Keratinocyte (primary cell): ENCODE measurements around the gene GSTT2B. TPM values are rescaled to one million over a fixed set of nuclear protein-coding genes. Genes with fewer than 3 reads are reported as not detected.
A peak's percentile ranks its signal among the peaks of the same experiment; 100 is the strongest.
"Not testable (repeated sequence)": the region's sequence is repeated elsewhere in the genome, so short reads cannot be mapped to it uniquely, and the experiment has no call there.

Source experiments
- DNase-seq: peaks from one replicate; pipeline ENCODE4 v3.0.0-alpha.2; 2011; ENCODE audit warnings: low read depth, missing footprints, low spot score
- FAIRE-seq: peaks from 2 replicates; lab custom pipeline; 2011; peaks lifted over from hg19 to GRCh38; lab: Jason Lieb, UNC
- H2AFZ ChIP-seq: 2 replicates; pipeline ENCODE4 v1.6.0; 2012; ENCODE audit warnings: low read length, control low read depth, inconsistent platforms; ENCODE audit not compliant: control insufficient read depth
- H3K27ac ChIP-seq: 2 replicates; pipeline ENCODE4 v1.5.1; 2011; ENCODE audit warnings: low read length; ENCODE audit not compliant: control insufficient read depth, insufficient read depth
- H3K27me3 ChIP-seq: 3 replicates; pipeline ENCODE4 v1.6.0; 2011; ENCODE audit warnings: low read length; ENCODE audit not compliant: control insufficient read depth, insufficient read depth; ENCODE audit errors: extremely low read depth
- H3K36me3 ChIP-seq, 2 experiments: 2 replicates in 1 of 2; 3 replicates in 1 of 2; pipeline ENCODE4 v1.5.1; 2011; ENCODE audit warnings: low read length in 2 of 2, mild to moderate bottlenecking in 1 of 2; ENCODE audit not compliant: control insufficient read depth in 2 of 2, insufficient read depth in 2 of 2; ENCODE audit errors: extremely low read depth in 1 of 2
- H3K4me1 ChIP-seq: 3 replicates; pipeline ENCODE4 v1.5.1; 2011; ENCODE audit warnings: low read length; ENCODE audit not compliant: control insufficient read depth, insufficient read depth; ENCODE audit errors: extremely low read depth
- H3K4me2 ChIP-seq: 3 replicates; pipeline ENCODE4 v1.6.0; 2011; ENCODE audit warnings: low read depth, low read length; ENCODE audit not compliant: control insufficient read depth, insufficient read depth; ENCODE audit errors: extremely low read depth
- H3K4me3 ChIP-seq, 3 experiments: fragments of 200-600 bp in 1 of 3; sonication (generic) in 1 of 3; 2 replicates in 2 of 3; 3 replicates in 1 of 3; pipeline ENCODE4 v1.5.1; 2011 to 2016; ENCODE audit warnings: low read length in 3 of 3, mild to moderate bottlenecking in 3 of 3, control low read depth in 2 of 3, inconsistent platforms in 1 of 3, low read depth in 1 of 3, mixed read lengths in 1 of 3, mixed run types in 1 of 3, moderate library complexity in 1 of 3; ENCODE audit not compliant: control insufficient read depth in 2 of 3, insufficient read depth in 2 of 3; ENCODE audit errors: extremely low read depth in 1 of 3
- H3K79me2 ChIP-seq: 2 replicates; pipeline ENCODE4 v1.6.0; 2012; ENCODE audit warnings: low read length; ENCODE audit not compliant: control insufficient read depth, insufficient read depth
- H3K9ac ChIP-seq: 3 replicates; pipeline ENCODE4 v1.6.0; 2011; ENCODE audit warnings: low read length; ENCODE audit not compliant: control insufficient read depth, insufficient read depth; ENCODE audit errors: extremely low read depth
- H3K9me1 ChIP-seq: 3 replicates; pipeline ENCODE4 v1.6.0; 2011; ENCODE audit warnings: low read length; ENCODE audit not compliant: control insufficient read depth, insufficient read depth; ENCODE audit errors: extremely low read depth
- H3K9me3 ChIP-seq: 2 replicates; pipeline ENCODE4 v1.5.1; 2012; ENCODE audit warnings: low read depth, low read length; ENCODE audit not compliant: control insufficient read depth
- H4K20me1 ChIP-seq: 3 replicates; pipeline ENCODE4 v1.6.0; 2011; ENCODE audit warnings: low read length; ENCODE audit not compliant: control insufficient read depth, insufficient read depth; ENCODE audit errors: extremely low read depth
- EZH2 ChIP-seq: IDR thresholded peaks from one replicate; pipeline ENCODE4 v1.6.1; 2012; ENCODE audit warnings: inconsistent platforms, mild to moderate bottlenecking, low read length, moderate library complexity
- dilution Hi-C: fragments of 300-500 bp; cut with MboI; formaldehyde crosslinking; loops from one replicate; pipeline ENCODE4 v1.7.0; 2020; ENCODE audit warnings: low sequenced_read_pairs; ENCODE audit not compliant: extremely low pct_ligation_motif_present
- polyA plus RNA-seq, 5 experiments: library from polyadenylated mRNA; depleted of rRNA in 3 of 5; stranded (reverse) in 3 of 5; stranded (forward) in 1 of 5; unstranded in 1 of 5; fragments of >200 nt; gene quantifications; 1 replicate in 1 of 5; 2 replicates in 3 of 5; 3 replicates in 1 of 5; pipeline versions ENCODE4 v1.2.1 to v1.2.3, GENCODE V29; 2011 to 2012; ENCODE audit warnings: missing spikeins in 2 of 5, low read depth in 1 of 5, low replicate concordance in 1 of 5
- TF ChIP-seq, protein P1 (sequence below), 3 experiments: IDR thresholded peaks in 1 of 3; conservative IDR thresholded peaks in 1 of 3; optimal IDR thresholded peaks in 1 of 3; 2 replicates in 2 of 3; 3 replicates in 1 of 3; pipeline versions ENCODE3 to v1.5.1; 2011; ENCODE audit warnings: low read length in 3 of 3, mild to moderate bottlenecking in 3 of 3, moderate library complexity in 2 of 3, control low read depth in 1 of 3, inconsistent platforms in 1 of 3; ENCODE audit not compliant: insufficient read depth in 2 of 3; ENCODE audit errors: extremely low read depth in 1 of 3

GSTT2B gene
- polyA plus RNA-seq, 1 donor (not counting 4 experiments of a cell fraction or from before 2014, with no cell fraction given) = 15.5 TPM

DNA sequence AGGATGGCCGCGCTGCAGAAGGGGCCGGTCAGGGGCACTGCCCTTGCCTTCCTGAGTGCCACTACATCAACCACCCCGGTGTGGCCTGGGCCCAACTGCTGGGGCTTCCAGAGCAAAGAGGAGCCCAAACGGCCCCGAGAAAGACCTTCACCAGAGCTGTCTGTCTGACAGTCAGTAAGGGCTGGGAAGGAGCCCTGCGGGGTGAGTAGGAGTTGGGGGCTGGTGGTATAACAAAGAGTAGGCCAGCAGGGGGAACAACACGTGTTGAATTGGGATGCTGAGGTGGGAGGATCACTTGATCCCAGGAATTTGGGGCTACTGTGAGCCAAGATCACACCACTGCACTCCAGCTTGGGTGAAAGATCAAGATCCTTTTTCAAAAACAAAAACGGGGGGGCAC, 40.3 kb upstream of the GSTT2B start:
- no peaks in the 10 kb centered on the region for H3K4me1 ChIP-seq
- H3K9me3 ChIP-seq = no peaks in the 10 kb centered on the region
- dilution Hi-C loops = no loop called here
- H3K27me3 ChIP-seq = no peaks in the 10 kb centered on the region
- H3K79me2 ChIP-seq = no peaks in the 10 kb centered on the region
- H3K27ac ChIP-seq = no peak overlapping the region
- TF ChIP-seq, protein P1, sequence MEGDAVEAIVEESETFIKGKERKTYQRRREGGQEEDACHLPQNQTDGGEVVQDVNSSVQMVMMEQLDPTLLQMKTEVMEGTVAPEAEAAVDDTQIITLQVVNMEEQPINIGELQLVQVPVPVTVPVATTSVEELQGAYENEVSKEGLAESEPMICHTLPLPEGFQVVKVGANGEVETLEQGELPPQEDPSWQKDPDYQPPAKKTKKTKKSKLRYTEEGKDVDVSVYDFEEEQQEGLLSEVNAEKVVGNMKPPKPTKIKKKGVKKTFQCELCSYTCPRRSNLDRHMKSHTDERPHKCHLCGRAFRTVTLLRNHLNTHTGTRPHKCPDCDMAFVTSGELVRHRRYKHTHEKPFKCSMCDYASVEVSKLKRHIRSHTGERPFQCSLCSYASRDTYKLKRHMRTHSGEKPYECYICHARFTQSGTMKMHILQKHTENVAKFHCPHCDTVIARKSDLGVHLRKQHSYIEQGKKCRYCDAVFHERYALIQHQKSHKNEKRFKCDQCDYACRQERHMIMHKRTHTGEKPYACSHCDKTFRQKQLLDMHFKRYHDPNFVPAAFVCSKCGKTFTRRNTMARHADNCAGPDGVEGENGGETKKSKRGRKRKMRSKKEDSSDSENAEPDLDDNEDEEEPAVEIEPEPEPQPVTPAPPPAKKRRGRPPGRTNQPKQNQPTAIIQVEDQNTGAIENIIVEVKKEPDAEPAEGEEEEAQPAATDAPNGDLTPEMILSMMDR (optimal IDR thresholded peaks at IDR 0.05 in 1 of 3, IDR thresholded peaks at IDR 0.05 in 1 of 3, conservative IDR thresholded peaks at IDR 0.05 in 1 of 3; ENCODE audit: extremely low read depth in 1 of 3, insufficient read depth in 2 of 3, low read length in 3 of 3) = no peak
- no peak for TF ChIP-seq EZH2
- DNase-seq (no peak), FAIRE-seq (no peak)
- H3K9ac ChIP-seq = no peak overlapping the region
- no peaks in the 10 kb centered on the region for H3K36me3 ChIP-seq
- no peaks in the 10 kb centered on the region for H3K9me1 ChIP-seq
- no peaks in the 10 kb centered on the region for H4K20me1 ChIP-seq
- no peak overlapping the region for H3K4me2 ChIP-seq
- H3K4me3 ChIP-seq = no peak overlapping the region
- no peak overlapping the region for H2AFZ ChIP-seq

DNA sequence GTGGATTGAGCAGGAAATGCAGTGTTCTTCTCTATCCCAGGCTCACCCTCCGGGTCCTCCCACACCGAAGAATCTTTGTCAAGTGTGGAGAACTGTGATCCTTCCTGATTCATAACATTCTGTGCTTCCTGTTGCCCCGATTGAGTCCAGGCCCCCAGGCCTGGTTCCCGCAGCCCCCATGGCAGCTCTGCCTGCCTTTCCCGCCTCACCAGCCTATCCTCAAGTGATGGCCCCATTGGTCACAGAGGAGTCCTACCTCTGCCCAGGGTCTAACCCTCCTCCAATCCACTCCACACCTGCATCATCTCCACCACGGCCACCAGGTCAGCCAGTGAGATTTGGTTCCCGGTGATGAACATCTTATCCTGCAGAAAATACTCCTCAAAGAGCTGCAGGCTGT, 38.8 kb upstream of the GSTT2B start:
- H3K27ac ChIP-seq, DNase-seq, H3K27me3 ChIP-seq, H2AFZ ChIP-seq, H3K4me3 ChIP-seq, H3K4me1 ChIP-seq, H3K9ac ChIP-seq, H3K4me2 ChIP-seq, H3K36me3 ChIP-seq, FAIRE-seq, H4K20me1 ChIP-seq, H3K79me2 ChIP-seq, H3K9me3 ChIP-seq, H3K9me1 ChIP-seq, dilution Hi-C loops: not testable (repeated sequence)

DNA sequence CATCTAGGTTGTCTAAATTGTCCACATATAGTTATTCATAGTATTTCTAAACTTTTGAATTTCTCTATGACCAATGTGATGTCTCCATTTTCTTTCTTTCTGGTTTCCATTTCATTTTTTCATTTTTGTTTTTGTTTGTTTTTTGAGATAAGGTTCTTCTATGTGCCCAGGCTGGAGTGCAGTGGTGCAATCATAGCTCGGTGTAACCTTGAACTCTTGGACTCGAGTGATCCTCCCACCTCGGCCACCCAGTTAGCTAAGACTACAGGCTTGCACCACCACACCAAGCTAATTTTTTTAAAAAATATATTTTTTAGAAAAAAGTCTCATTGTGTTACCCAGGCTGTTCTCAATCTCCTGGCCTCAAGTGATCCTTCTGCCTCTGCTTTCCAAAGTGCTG, 36.1 kb upstream of the GSTT2B start:
- no peak overlapping the region for H3K9ac ChIP-seq
- no peak overlapping the region for H3K27ac ChIP-seq
- no peaks in the 10 kb centered on the region for H3K9me1 ChIP-seq
- TF ChIP-seq, protein P1 (optimal IDR thresholded peaks at IDR 0.05 in 1 of 3, IDR thresholded peaks at IDR 0.05 in 1 of 3, conservative IDR thresholded peaks at IDR 0.05 in 1 of 3; ENCODE audit: extremely low read depth in 1 of 3, insufficient read depth in 2 of 3, low read length in 3 of 3) = no peak
- no peaks in the 10 kb centered on the region for H3K4me1 ChIP-seq
- H3K9me3 ChIP-seq = no peaks in the 10 kb centered on the region
- H3K4me2 ChIP-seq = no peak overlapping the region
- no peaks in the 10 kb centered on the region for H4K20me1 ChIP-seq
- H3K79me2 ChIP-seq = no peaks in the 10 kb centered on the region
- no peak overlapping the region for H3K4me3 ChIP-seq
- H3K36me3 ChIP-seq = no peaks in the 10 kb centered on the region
- DNase-seq (no peak), FAIRE-seq (no peak)
- no peaks in the 10 kb centered on the region for H3K27me3 ChIP-seq
- H2AFZ ChIP-seq = no peak overlapping the region
- dilution Hi-C loops = no loop called here

DNA sequence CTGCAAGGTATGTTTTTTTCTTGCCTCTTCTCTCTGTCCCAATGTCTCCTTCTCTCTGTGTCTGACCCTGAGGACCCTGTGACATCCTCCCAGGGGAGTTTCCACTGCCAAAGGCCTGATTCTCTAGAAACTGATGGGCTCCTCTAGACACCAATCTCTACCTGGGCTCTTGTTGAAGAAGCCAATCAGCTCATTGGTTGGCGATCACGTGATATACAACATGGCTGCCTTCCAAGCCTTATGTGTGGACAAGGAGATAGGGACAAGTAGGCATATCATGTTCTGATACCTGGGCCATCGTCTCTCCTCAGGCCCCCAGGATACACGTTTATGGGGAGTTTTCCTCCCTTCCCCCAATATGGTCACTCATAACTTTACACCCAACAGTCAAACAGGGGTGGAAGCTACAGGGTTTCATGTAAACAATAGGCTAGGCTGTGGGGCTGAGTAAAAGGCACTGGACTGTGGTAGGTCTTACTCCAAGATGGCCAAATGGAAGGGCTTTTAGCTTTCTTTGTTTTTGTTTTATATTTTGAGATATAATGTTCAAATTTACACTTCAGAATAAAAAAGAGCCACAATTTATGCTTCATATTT, 32.7 kb upstream of the GSTT2B start:
- H4K20me1 ChIP-seq, H2AFZ ChIP-seq, DNase-seq, H3K79me2 ChIP-seq, H3K9me1 ChIP-seq, H3K27ac ChIP-seq, H3K4me1 ChIP-seq, H3K4me2 ChIP-seq, H3K4me3 ChIP-seq, H3K36me3 ChIP-seq, H3K9me3 ChIP-seq, H3K27me3 ChIP-seq, dilution Hi-C loops, H3K9ac ChIP-seq: not testable (repeated sequence)
- peak; percentile 53 for FAIRE-seq
